PFSK-1 (cell line): ENCODE results near the gene ACE.
A peak's percentile ranks its signal among the peaks of the same experiment; 100 is the strongest.

Source experiments
- FOXP2 ChIP-seq: optimal IDR thresholded peaks from 2 replicates; pipeline ENCODE3; 2011; ENCODE audit warnings: borderline replicate concordance, control low read depth, inconsistent platforms; ENCODE audit not compliant: insufficient read depth; ENCODE audit errors: extremely low read length, extremely low read depth
- POLR2AphosphoS5 ChIP-seq: IDR thresholded peaks from 2 replicates; pipeline ENCODE4 v1.6.1; 2012; ENCODE audit warnings: low read depth, mild to moderate bottlenecking, control low read depth, low read length, moderate library complexity
- REST ChIP-seq, 2 experiments: IDR thresholded peaks; 2 replicates each; pipeline versions ENCODE4 v1.6.1 to v1.8.0; 2011 to 2012; ENCODE audit warnings: low read depth in 2 of 2, low read length in 2 of 2, control low read depth in 1 of 2, inconsistent platforms in 1 of 2, mild to moderate bottlenecking in 1 of 2, moderate library complexity in 1 of 2; ENCODE audit not compliant: insufficient read depth in 1 of 2
- SIN3A ChIP-seq: IDR thresholded peaks from 2 replicates; pipeline ENCODE4 v1.6.1; 2012; ENCODE audit warnings: mild to moderate bottlenecking, low read length, moderate library complexity, borderline replicate concordance; ENCODE audit not compliant: insufficient read depth
- TAF1 ChIP-seq: IDR thresholded peaks from 2 replicates; pipeline ENCODE4 v1.6.1; 2012; ENCODE audit warnings: low read length, control low read depth, borderline replicate concordance; ENCODE audit not compliant: insufficient read depth

ACE gene

GRCh38 chr17:63444457-63444856 is 32.4 kb upstream of the ACE start:
- TF ChIP-seq SIN3A (no peak), POLR2AphosphoS5 (no peak), REST (IDR thresholded peaks at IDR 0.05; ENCODE audit: insufficient read depth in 1 of 2, low read depth in 2 of 2, low read length in 2 of 2) (no peak), FOXP2 (no peak), TAF1 (no peak)

GRCh38 chr17:63445065-63445464 is 31.8 kb upstream of the ACE start:
- no peak for TF ChIP-seq FOXP2
- TF ChIP-seq POLR2AphosphoS5: no peak
- no peak for TF ChIP-seq TAF1
- no peak for TF ChIP-seq REST (IDR thresholded peaks at IDR 0.05; ENCODE audit: insufficient read depth in 1 of 2, low read depth in 2 of 2, low read length in 2 of 2)

- no peak for TF ChIP-seq POLR2AphosphoS5
- no peak for TF ChIP-seq SIN3A
- no peak for TF ChIP-seq TAF1
- no peak for TF ChIP-seq FOXP2
- TF ChIP-seq REST (IDR thresholded peaks at IDR 0.05; ENCODE audit: insufficient read depth in 1 of 2, low read depth in 2 of 2, low read length in 2 of 2): no peak
These were observed 31.3 kb upstream of the ACE start for GRCh38 chr17:63445571-63445953.

- TF ChIP-seq FOXP2 (peak; percentile 72), POLR2AphosphoS5 (no peak), SIN3A (no peak), TAF1 (no peak)
These were observed 30.7 kb upstream of the ACE start, which contains the start of gene CYB561 for GRCh38 chr17:63445954-63446752. CYB561 (minus strand) TSS chr17:63446306; CDS start chr17:63437547, 8,759 bp downstream.

- TF ChIP-seq FOXP2: peak; percentile 5
- no peak for TF ChIP-seq TAF1
- TF ChIP-seq REST (IDR thresholded peaks at IDR 0.05; ENCODE audit: insufficient read depth in 1 of 2, low read depth in 2 of 2, low read length in 2 of 2): peak in 1 of 2 experiments; percentile 55; a peak in 1 of 4 replicates
- TF ChIP-seq SIN3A: no peak
- TF ChIP-seq POLR2AphosphoS5: no peak
These were observed 29.9 kb upstream of the ACE start for GRCh38 chr17:63446753-63447470.
